Measurements from ENCODE around the gene ABHD1.

DNA sequence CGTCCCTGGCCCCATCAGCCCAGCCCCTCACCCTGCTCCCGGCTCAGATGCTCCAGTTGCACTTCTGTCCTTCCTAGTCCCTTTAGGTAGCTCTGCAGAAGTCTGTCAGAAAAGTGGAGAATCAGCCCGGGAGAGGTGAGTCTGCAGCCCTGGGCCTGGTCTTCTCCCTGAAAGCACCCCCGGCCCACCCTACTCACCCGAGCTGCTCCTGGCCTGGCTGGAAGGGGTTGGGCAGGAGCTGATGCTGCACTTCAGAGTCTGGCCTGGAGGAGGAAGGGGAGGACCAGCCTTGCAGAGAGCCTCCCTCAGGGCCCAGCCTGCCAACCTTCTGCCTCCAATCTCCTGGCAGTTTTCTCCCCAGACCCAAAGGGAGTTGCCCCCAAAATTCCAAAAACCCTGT, 21.3 kb upstream of the ABHD1 start:
- TF ChIP-seq, protein P1, sequence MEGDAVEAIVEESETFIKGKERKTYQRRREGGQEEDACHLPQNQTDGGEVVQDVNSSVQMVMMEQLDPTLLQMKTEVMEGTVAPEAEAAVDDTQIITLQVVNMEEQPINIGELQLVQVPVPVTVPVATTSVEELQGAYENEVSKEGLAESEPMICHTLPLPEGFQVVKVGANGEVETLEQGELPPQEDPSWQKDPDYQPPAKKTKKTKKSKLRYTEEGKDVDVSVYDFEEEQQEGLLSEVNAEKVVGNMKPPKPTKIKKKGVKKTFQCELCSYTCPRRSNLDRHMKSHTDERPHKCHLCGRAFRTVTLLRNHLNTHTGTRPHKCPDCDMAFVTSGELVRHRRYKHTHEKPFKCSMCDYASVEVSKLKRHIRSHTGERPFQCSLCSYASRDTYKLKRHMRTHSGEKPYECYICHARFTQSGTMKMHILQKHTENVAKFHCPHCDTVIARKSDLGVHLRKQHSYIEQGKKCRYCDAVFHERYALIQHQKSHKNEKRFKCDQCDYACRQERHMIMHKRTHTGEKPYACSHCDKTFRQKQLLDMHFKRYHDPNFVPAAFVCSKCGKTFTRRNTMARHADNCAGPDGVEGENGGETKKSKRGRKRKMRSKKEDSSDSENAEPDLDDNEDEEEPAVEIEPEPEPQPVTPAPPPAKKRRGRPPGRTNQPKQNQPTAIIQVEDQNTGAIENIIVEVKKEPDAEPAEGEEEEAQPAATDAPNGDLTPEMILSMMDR (IDR thresholded peaks at IDR 0.05): no peak
- TF ChIP-seq POLR2A (IDR thresholded peaks at IDR 0.05): no peak
- TF ChIP-seq POLR2AphosphoS5 (IDR thresholded peaks at IDR 0.05): no peak
- no peak for TF ChIP-seq EP300 (IDR thresholded peaks at IDR 0.05)

Data from sigmoid colon (tissue), 4 donors.